CD4-positive, alpha-beta T cell (primary cell): ENCODE measurements around the gene MRPL55. TPM values are rescaled to one million over a fixed set of nuclear protein-coding genes. Genes with fewer than 3 reads are reported as not detected.

Experiments used
- ATAC-seq: fragments of 200-7000 bp; cut with Tn5 transposase; one replicate; pipeline ENCODE4 v1.10.0; 2022; ENCODE audit warnings: mild to moderate bottlenecking; ENCODE audit not compliant: poor library complexity
- CTCF ChIA-PET: fragments of 350-600 bp; sonication (Branson Sonifier 250); formaldehyde crosslinking; loops from one replicate; lab custom pipeline; 2021; ENCODE audit warnings: antibody characterized with exemption, inconsistent platforms; lab: Charles Lee
- POLR2A ChIA-PET: fragments of 350-600 bp; sonication (Branson Sonifier 250); formaldehyde crosslinking; loops from one replicate; lab custom pipeline; 2021; ENCODE audit warnings: antibody characterized with exemption, inconsistent platforms; lab: Charles Lee
- DNase-seq, 14 experiments: peaks; one replicate each; pipeline ENCODE4 v3.0.0-alpha.2; 2013 to 2020; ENCODE audit warnings: mixed read lengths in 2 of 14
- H3K27ac ChIP-seq, 2 donors: one replicate each; pipeline versions ENCODE4 v1.5.1 to v1.7.0; 2013; ENCODE audit warnings: low read length in 2 of 2, low read depth in 1 of 2, mild to moderate bottlenecking in 1 of 2
- H3K27me3 ChIP-seq, 2 experiments: 1 replicate in 1 of 2; 2 replicates in 1 of 2; pipeline versions ENCODE4 v1.6.1 to v1.7.0; 2013; ENCODE audit warnings: low read length in 2 of 2, control low read depth in 1 of 2, mild to moderate bottlenecking in 1 of 2, moderate library complexity in 1 of 2; ENCODE audit not compliant: insufficient read depth in 2 of 2, control insufficient read depth in 1 of 2
- H3K36me3 ChIP-seq: one replicate; pipeline ENCODE4 v1.6.1; 2013; ENCODE audit warnings: low read length, control low read depth; ENCODE audit not compliant: insufficient read depth
- H3K4me1 ChIP-seq: one replicate; pipeline ENCODE4 v1.6.1; 2013; ENCODE audit warnings: low read length, control low read depth; ENCODE audit not compliant: insufficient read depth
- H3K4me3 ChIP-seq: one replicate; pipeline ENCODE4 v1.5.1; 2013; ENCODE audit warnings: mild to moderate bottlenecking, low read length, moderate library complexity
- H3K9me3 ChIP-seq, 2 experiments: 1 replicate in 1 of 2; 2 replicates in 1 of 2; pipeline versions ENCODE4 v1.6.1 to v1.7.0; 2013; ENCODE audit warnings: low read length in 2 of 2, mild to moderate bottlenecking in 2 of 2, control low read depth in 1 of 2, moderate library complexity in 1 of 2; ENCODE audit not compliant: control insufficient read depth in 1 of 2, insufficient read depth in 1 of 2
- H3K27ac Mint-ChIP-seq: one replicate; pipeline ENCODE4 v1.8.0; 2020; ENCODE audit warnings: mixed read lengths
- H3K27me3 Mint-ChIP-seq: one replicate; pipeline ENCODE4 v1.8.0; 2021; ENCODE audit warnings: mixed read lengths
- H3K36me3 Mint-ChIP-seq: one replicate; pipeline ENCODE4 v1.8.0; 2021; ENCODE audit warnings: low read depth, mixed read lengths
- H3K4me1 Mint-ChIP-seq: one replicate; pipeline ENCODE4 v1.8.0; 2021; ENCODE audit warnings: low read depth, mixed read lengths
- H3K4me3 Mint-ChIP-seq: one replicate; pipeline ENCODE4 v1.8.0; 2020; ENCODE audit warnings: mild to moderate bottlenecking, mixed read lengths
- H3K9me3 Mint-ChIP-seq: one replicate; pipeline ENCODE4 v1.8.0; 2020; ENCODE audit warnings: mixed read lengths
- CTCF ChIP-seq: fragments of 200-600 bp; IDR thresholded peaks from one replicate; pipeline ENCODE4 v1.8.0; 2022; ENCODE audit warnings: antibody characterized with exemption, mild to moderate bottlenecking
- intact Hi-C, 2 experiments: fragments of 100-400 bp; cut with DNase I in 1 of 2; cut with micrococcal nuclease in 1 of 2; formaldehyde crosslinking; loops; one replicate each; pipeline versions ENCODE4 v1.15.1 to v1.9.0; 2023 to 2025; cut with DNase I, micrococcal nuclease
- total RNA-seq, 174 experiments: library from RNA in 2 of 174; stranded (reverse) in 2 of 174; gene quantifications; one replicate each; pipeline ENCODE4 v1.2.3 and lab custom pipeline; 2021 to 2026

MRPL55 gene
- total RNA-seq, 2 experiments from 2014 or later, result 120 to 128 TPM

GRCh38 chr1:228156941-228157728, 48.0 kb upstream of the MRPL55 start:
- no peak overlapping the region for H3K4me3 Mint-ChIP-seq
- H3K27me3 Mint-ChIP-seq, result no peaks in the 10 kb centered on the region
- DNase-seq, result peak in 3 of 14 experiments; percentile 3 to 38 (median 36)
- intact Hi-C loops, result no loop called here
- H3K36me3 Mint-ChIP-seq, result no peaks in the 10 kb centered on the region
- H3K9me3 ChIP-seq, result no peaks in the 10 kb centered on the region
- H3K36me3 ChIP-seq, result no peaks in the 10 kb centered on the region
- no peak overlapping the region for H3K4me3 ChIP-seq
- H3K27me3 ChIP-seq, result no peaks in the 10 kb centered on the region
- H3K4me1 ChIP-seq, result peaks cover 25% of the 10 kb centered on the region
- ATAC-seq, result peak; percentile 47
- no peak for TF ChIP-seq CTCF
- POLR2A ChIA-PET, result interaction anchor here (1.1 to 2.4 kb wide), 4 partner anchors 8 to 17 kb away, joined by 3 to 10 read pairs (median 6); partner anchors contain the start of genes GUK1 and IBA57
- H3K27ac Mint-ChIP-seq, result peak overlapping the region; percentile 39
- no peak overlapping the region for H3K27ac ChIP-seq
- H3K9me3 Mint-ChIP-seq, result no peaks in the 10 kb centered on the region
- peaks cover 19% of the 10 kb centered on the region for H3K4me1 Mint-ChIP-seq
- CTCF ChIA-PET, result interaction anchor here (1.3 kb wide), 1 partner anchor 8 kb away, joined by 3 read pairs; no protein-coding TSS in a partner anchor

- H3K36me3 Mint-ChIP-seq, result no peaks in the 10 kb centered on the region
- Histone ChIP-seq H3K9me3 (no peaks in the 10 kb centered on the region), H3K36me3 (no peaks in the 10 kb centered on the region), H3K4me3 (no peak overlapping the region), H3K27ac (no peak overlapping the region), H3K4me1 (peaks cover 19% of the 10 kb centered on the region), H3K27me3 (no peaks in the 10 kb centered on the region)
- H3K27me3 Mint-ChIP-seq, result no peaks in the 10 kb centered on the region
- no peaks in the 10 kb centered on the region for H3K9me3 Mint-ChIP-seq
- H3K4me3 Mint-ChIP-seq, result no peak overlapping the region
- no peak for TF ChIP-seq CTCF
- ChIA-PET CTCF (interaction anchor here (1.3 kb wide), 1 partner anchor 9 kb away, joined by 3 read pairs; no protein-coding TSS in a partner anchor), POLR2A (interaction anchor here (1.2 to 2.4 kb wide), 3 partner anchors 9 to 16 kb away, joined by 3 to 10 read pairs (median 8); partner anchors contain the start of genes GUK1 and IBA57)
- peaks cover 13% of the 10 kb centered on the region for H3K4me1 Mint-ChIP-seq
- H3K27ac Mint-ChIP-seq, result no peak overlapping the region
- ATAC-seq (no peak), DNase-seq (no peak)
- intact Hi-C loops, result no loop called here
Observed at GRCh38 chr1:228156515-228156881, 47.4 kb upstream of the MRPL55 start.

GRCh38 chr1:228155596-228156514, 46.8 kb upstream of the MRPL55 start:
- DNase-seq, result peak in 1 of 14 experiments; percentile 4
- no peak for TF ChIP-seq CTCF
- Histone ChIP-seq H3K27me3 (no peaks in the 10 kb centered on the region), H3K27ac (no peak overlapping the region), H3K9me3 (no peaks in the 10 kb centered on the region), H3K4me3 (no peak overlapping the region), H3K4me1 (peaks cover 15% of the 10 kb centered on the region), H3K36me3 (no peaks in the 10 kb centered on the region)
- H3K27ac Mint-ChIP-seq, result peak overlapping the region; percentile 88
- peaks cover 12% of the 10 kb centered on the region for H3K4me1 Mint-ChIP-seq
- no peak for ATAC-seq
- POLR2A ChIA-PET, result interaction anchor here (1.2 to 2.4 kb wide), 4 partner anchors 10 to 16 kb away, joined by 3 to 10 read pairs (median 6); partner anchors contain the start of genes GUK1 and IBA57
- no peaks in the 10 kb centered on the region for H3K36me3 Mint-ChIP-seq
- H3K9me3 Mint-ChIP-seq, result no peaks in the 10 kb centered on the region
- intact Hi-C loops, result no loop called here
- H3K4me3 Mint-ChIP-seq, result no peak overlapping the region
- CTCF ChIA-PET, result interaction anchor here (1.3 kb wide), 1 partner anchor 9 kb away, joined by 3 read pairs; no protein-coding TSS in a partner anchor
- H3K27me3 Mint-ChIP-seq, result no peaks in the 10 kb centered on the region
